Astrocyte (in vitro differentiated cells and primary cell): Measurements from ENCODE around the gene SUGCT. TPM values are rescaled to one million over a fixed set of nuclear protein-coding genes. Genes with fewer than 3 reads are reported as not detected.

Source experiments
- DNase-seq: peaks from one replicate; pipeline ENCODE4 v3.0.0-alpha.2; 2010; ENCODE audit warnings: low read depth
- FAIRE-seq: peaks from 2 replicates; lab custom pipeline; 2011; peaks lifted over from hg19 to GRCh38; lab: Jason Lieb, UNC
- H2AFZ ChIP-seq: 2 replicates; pipeline ENCODE4 v1.6.0; 2012; ENCODE audit warnings: low read depth, low read length, inconsistent platforms
- H3K27ac ChIP-seq: 2 replicates; pipeline ENCODE4 v1.5.1; 2011; ENCODE audit warnings: low read depth, low read length, inconsistent platforms
- H3K27me3 ChIP-seq: 2 replicates; pipeline ENCODE4 v1.6.0; 2011; ENCODE audit warnings: low read length, inconsistent platforms; ENCODE audit not compliant: insufficient read depth
- H3K36me3 ChIP-seq: 2 replicates; pipeline ENCODE4 v1.5.1; 2011; ENCODE audit warnings: low read length, inconsistent platforms; ENCODE audit not compliant: insufficient read depth
- H3K4me1 ChIP-seq: 2 replicates; pipeline ENCODE4 v1.5.1; 2011; ENCODE audit warnings: low read length, inconsistent platforms; ENCODE audit not compliant: insufficient read depth
- H3K4me2 ChIP-seq: 2 replicates; pipeline ENCODE4 v1.6.0; 2012; ENCODE audit warnings: low read length, inconsistent platforms
- H3K4me3 ChIP-seq: 2 replicates; pipeline ENCODE4 v1.5.1; 2011; ENCODE audit warnings: low read depth, mild to moderate bottlenecking, low read length, inconsistent platforms; ENCODE audit not compliant: insufficient read depth
- H3K79me2 ChIP-seq: 2 replicates; pipeline ENCODE4 v1.6.0; 2012; ENCODE audit warnings: mild to moderate bottlenecking, low read length, inconsistent platforms; ENCODE audit not compliant: insufficient read depth
- H3K9ac ChIP-seq: 2 replicates; pipeline ENCODE4 v1.6.0; 2012; ENCODE audit warnings: mild to moderate bottlenecking, low read length, inconsistent platforms
- H3K9me3 ChIP-seq: 2 replicates; pipeline ENCODE4 v1.5.1; 2012; ENCODE audit warnings: low read depth, mild to moderate bottlenecking, low read length, inconsistent platforms; ENCODE audit not compliant: insufficient read depth
- H4K20me1 ChIP-seq: 2 replicates; pipeline ENCODE4 v1.6.0; 2012; ENCODE audit warnings: low read length, inconsistent platforms; ENCODE audit not compliant: insufficient read depth
- H3K27ac Mint-ChIP-seq: one replicate; pipeline ENCODE4 v1.8.0; 2021; ENCODE audit warnings: mild to moderate bottlenecking, mixed read lengths; ENCODE audit not compliant: unreplicated experiment
- H3K27me3 Mint-ChIP-seq: one replicate; pipeline ENCODE4 v1.8.0; 2021; ENCODE audit warnings: low read depth, mixed read lengths; ENCODE audit not compliant: unreplicated experiment
- H3K36me3 Mint-ChIP-seq: one replicate; pipeline ENCODE4 v1.8.0; 2021; ENCODE audit warnings: low read depth, mixed read lengths; ENCODE audit not compliant: unreplicated experiment
- H3K4me1 Mint-ChIP-seq: one replicate; pipeline ENCODE4 v1.8.0; 2021; ENCODE audit warnings: low read depth, mixed read lengths; ENCODE audit not compliant: unreplicated experiment
- H3K4me3 Mint-ChIP-seq: one replicate; pipeline ENCODE4 v1.8.0; 2021; ENCODE audit warnings: mild to moderate bottlenecking, moderate library complexity, mixed read lengths; ENCODE audit not compliant: unreplicated experiment
- H3K9me3 Mint-ChIP-seq: one replicate; pipeline ENCODE4 v1.8.0; 2021; ENCODE audit warnings: mild to moderate bottlenecking, mixed read lengths; ENCODE audit not compliant: unreplicated experiment
- EZH2 ChIP-seq: IDR thresholded peaks from 2 replicates; pipeline ENCODE4 v1.6.1; 2012; ENCODE audit warnings: mild to moderate bottlenecking, low read length, inconsistent platforms; ENCODE audit not compliant: insufficient read depth
- total RNA-seq: library from RNA; stranded (reverse); gene quantifications from 2 replicates; pipeline ENCODE4 v1.2.1, GENCODE V29; 2021
- TF ChIP-seq, protein P1 (sequence below): IDR thresholded peaks from 2 replicates; pipeline ENCODE4 v1.5.1; 2011; ENCODE audit warnings: low read depth, mild to moderate bottlenecking, inconsistent platforms, low read length, moderate library complexity; ENCODE audit not compliant: insufficient read depth

Gene SUGCT
- total RNA-seq, 1 donor from 2014 or later = 15.5 TPM

GRCh38 chr7:40659231-40659630, 524.4 kb downstream of the SUGCT start:
- Mint-ChIP-seq H3K36me3 (no peaks in the 10 kb centered on the region), H3K9me3 (peaks cover 3% of the 10 kb centered on the region), H3K4me3 (no peak overlapping the region), H3K4me1 (peaks cover 22% of the 10 kb centered on the region), H3K27ac (peak overlapping the region; percentile 16), H3K27me3 (no peaks in the 10 kb centered on the region)
- Histone ChIP-seq H4K20me1 (no peaks in the 10 kb centered on the region), H2AFZ (no peak overlapping the region), H3K79me2 (no peaks in the 10 kb centered on the region), H3K4me1 (no peaks in the 10 kb centered on the region), H3K4me2 (no peak overlapping the region), H3K9ac (no peak overlapping the region), H3K9me3 (no peaks in the 10 kb centered on the region), H3K4me3 (no peak overlapping the region), H3K36me3 (no peaks in the 10 kb centered on the region), H3K27ac (no peak overlapping the region), H3K27me3 (no peaks in the 10 kb centered on the region)
- TF ChIP-seq, protein P1, sequence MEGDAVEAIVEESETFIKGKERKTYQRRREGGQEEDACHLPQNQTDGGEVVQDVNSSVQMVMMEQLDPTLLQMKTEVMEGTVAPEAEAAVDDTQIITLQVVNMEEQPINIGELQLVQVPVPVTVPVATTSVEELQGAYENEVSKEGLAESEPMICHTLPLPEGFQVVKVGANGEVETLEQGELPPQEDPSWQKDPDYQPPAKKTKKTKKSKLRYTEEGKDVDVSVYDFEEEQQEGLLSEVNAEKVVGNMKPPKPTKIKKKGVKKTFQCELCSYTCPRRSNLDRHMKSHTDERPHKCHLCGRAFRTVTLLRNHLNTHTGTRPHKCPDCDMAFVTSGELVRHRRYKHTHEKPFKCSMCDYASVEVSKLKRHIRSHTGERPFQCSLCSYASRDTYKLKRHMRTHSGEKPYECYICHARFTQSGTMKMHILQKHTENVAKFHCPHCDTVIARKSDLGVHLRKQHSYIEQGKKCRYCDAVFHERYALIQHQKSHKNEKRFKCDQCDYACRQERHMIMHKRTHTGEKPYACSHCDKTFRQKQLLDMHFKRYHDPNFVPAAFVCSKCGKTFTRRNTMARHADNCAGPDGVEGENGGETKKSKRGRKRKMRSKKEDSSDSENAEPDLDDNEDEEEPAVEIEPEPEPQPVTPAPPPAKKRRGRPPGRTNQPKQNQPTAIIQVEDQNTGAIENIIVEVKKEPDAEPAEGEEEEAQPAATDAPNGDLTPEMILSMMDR = no peak
- no peak for TF ChIP-seq EZH2
- DNase-seq = no peak
- no peak for FAIRE-seq

DNA sequence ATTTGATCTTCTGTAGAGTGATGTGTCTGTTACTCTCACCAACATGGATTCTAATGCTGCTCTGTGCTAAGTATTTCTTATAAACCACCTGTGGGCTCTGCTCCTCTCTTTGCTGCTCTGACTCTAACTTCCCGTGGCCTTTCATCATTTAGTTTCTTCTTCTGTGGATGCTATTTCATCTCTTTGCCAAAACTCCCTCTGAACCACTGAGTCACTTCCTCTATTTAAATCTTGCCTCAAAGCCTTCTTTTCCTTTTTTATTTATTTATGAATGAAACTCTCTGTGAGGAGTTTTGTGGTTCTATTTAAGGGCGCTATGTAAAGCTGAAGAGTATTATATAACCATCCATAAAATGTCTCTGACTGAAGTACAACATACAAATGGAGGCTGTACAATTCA, 538.5 kb downstream of the SUGCT start:
- no peak for TF ChIP-seq EZH2
- TF ChIP-seq, protein P1 = no peak
- Histone ChIP-seq H3K27ac (no peak overlapping the region), H3K4me1 (peaks cover 4% of the 10 kb centered on the region), H3K79me2 (no peaks in the 10 kb centered on the region), H3K4me2 (peak overlapping the region; percentile 15), H2AFZ (no peak overlapping the region), H3K9me3 (no peaks in the 10 kb centered on the region), H3K9ac (no peak overlapping the region), H3K27me3 (no peaks in the 10 kb centered on the region), H3K4me3 (no peak overlapping the region), H3K36me3 (no peaks in the 10 kb centered on the region), H4K20me1 (no peaks in the 10 kb centered on the region)
- no peak overlapping the region for H3K4me3 Mint-ChIP-seq
- H3K36me3 Mint-ChIP-seq = no peaks in the 10 kb centered on the region
- H3K9me3 Mint-ChIP-seq = no peaks in the 10 kb centered on the region
- FAIRE-seq = peak; percentile 59
- H3K4me1 Mint-ChIP-seq = peaks cover 4% of the 10 kb centered on the region
- no peak overlapping the region for H3K27ac Mint-ChIP-seq
- H3K27me3 Mint-ChIP-seq = no peaks in the 10 kb centered on the region
- DNase-seq = peak; percentile 83

- no peak overlapping the region for H3K9ac ChIP-seq
- no peaks in the 10 kb centered on the region for H4K20me1 ChIP-seq
- Mint-ChIP-seq H3K36me3 (no peaks in the 10 kb centered on the region), H3K27me3 (no peaks in the 10 kb centered on the region), H3K4me1 (peaks cover 4% of the 10 kb centered on the region), H3K27ac (no peak overlapping the region), H3K4me3 (no peak overlapping the region), H3K9me3 (no peaks in the 10 kb centered on the region)
- H3K36me3 ChIP-seq = no peaks in the 10 kb centered on the region
- H3K79me2 ChIP-seq = no peaks in the 10 kb centered on the region
- no peak overlapping the region for H3K4me3 ChIP-seq
- FAIRE-seq (no peak), DNase-seq (peak; percentile 37)
- no peaks in the 10 kb centered on the region for H3K9me3 ChIP-seq
- TF ChIP-seq EZH2 = no peak
- TF ChIP-seq, protein P1 = no peak
- H3K27ac ChIP-seq = no peak overlapping the region
- H3K27me3 ChIP-seq = no peaks in the 10 kb centered on the region
- H2AFZ ChIP-seq = no peak overlapping the region
- H3K4me1 ChIP-seq = peaks cover 4% of the 10 kb centered on the region
- H3K4me2 ChIP-seq = no peak overlapping the region
Measured at GRCh38 chr7:40674316-40674715, 539.5 kb downstream of the SUGCT start.
